Progenitor cell of endocrine pancreas (in vitro differentiated cells): ENCODE results near the gene CIC. TPM values are rescaled to one million over a fixed set of nuclear protein-coding genes. Genes with fewer than 3 reads are reported as not detected.

Source experiments
- DNase-seq: peaks from one replicate; pipeline ENCODE4 v3.0.0; 2021; ENCODE audit warnings: low spot score; ENCODE audit not compliant: unreplicated experiment
- H3K27ac Mint-ChIP-seq: 2 replicates; pipeline ENCODE4 v1.8.0; 2021; ENCODE audit warnings: mild to moderate bottlenecking, moderate library complexity, mixed read lengths
- H3K27me3 Mint-ChIP-seq: 2 replicates; pipeline ENCODE4 v1.8.0; 2021; ENCODE audit warnings: mixed read lengths
- H3K36me3 Mint-ChIP-seq: 2 replicates; pipeline ENCODE4 v1.8.0; 2022; ENCODE audit warnings: mixed read lengths; ENCODE audit not compliant: insufficient read depth
- H3K4me1 Mint-ChIP-seq: 2 replicates; pipeline ENCODE4 v1.8.0; 2021; ENCODE audit warnings: low read depth, mixed read lengths
- H3K4me3 Mint-ChIP-seq: 2 replicates; pipeline ENCODE4 v1.8.0; 2021; ENCODE audit warnings: low read depth, mild to moderate bottlenecking, moderate library complexity, mixed read lengths
- H3K9me3 Mint-ChIP-seq: 2 replicates; pipeline ENCODE4 v1.8.0; 2021; ENCODE audit warnings: low read depth, mixed read lengths
- CTCF ChIP-seq: fragments of 200-600 bp; sonication (generic); IDR thresholded peaks from one replicate; pipeline ENCODE4 v1.5.0; 2021; ENCODE audit warnings: antibody characterized with exemption, mild to moderate bottlenecking; ENCODE audit not compliant: unreplicated experiment
- total RNA-seq: library from RNA; stranded (reverse); gene quantifications from 2 replicates; pipeline ENCODE4 v1.2.1, GENCODE V29; 2021

Gene CIC
- total RNA-seq, 1 donor from 2014 or later: 86.0 TPM

GRCh38 chr19:42301646-42302203 is 32.7 kb downstream of the CIC start, which contains the start of gene PRR19:
Gene PRR19, plus strand, starts transcription at chr19:42302132. Its CDS starts 7,453 bp downstream, at chr19:42309585.
- DNase-seq: no peak

GRCh38 chr19:42303101-42303464 is 34.0 kb downstream of the CIC start:
- Mint-ChIP-seq H3K27me3 (no peaks in the 10 kb centered on the region), H3K9me3 (no peaks in the 10 kb centered on the region), H3K4me3 (peak overlapping the region; percentile 96), H3K36me3 (peaks cover 3% of the 10 kb centered on the region), H3K4me1 (peaks cover 16% of the 10 kb centered on the region), H3K27ac (peak overlapping the region; percentile 95)
- DNase-seq: no peak
- no peak for TF ChIP-seq CTCF

More at GRCh38 chr19:42301646-42302203, 32.7 kb downstream of the CIC start, which contains the start of gene PRR19:
- Mint-ChIP-seq H3K4me1 (peaks cover 16% of the 10 kb centered on the region), H3K27me3 (no peaks in the 10 kb centered on the region), H3K36me3 (peaks cover 4% of the 10 kb centered on the region), H3K27ac (peak within 1 kb of the TSS; percentile 95), H3K9me3 (no peaks in the 10 kb centered on the region), H3K4me3 (peak within 1 kb of the TSS; percentile 96)
- no peak for TF ChIP-seq CTCF

- no peak for DNase-seq
- Mint-ChIP-seq H3K36me3 (peaks cover 3% of the 10 kb centered on the region), H3K9me3 (no peaks in the 10 kb centered on the region), H3K27me3 (no peaks in the 10 kb centered on the region), H3K4me1 (peaks cover 16% of the 10 kb centered on the region), H3K4me3 (no peak overlapping the region), H3K27ac (peak overlapping the region; percentile 95)
- TF ChIP-seq CTCF: no peak
Measured at GRCh38 chr19:42303876-42304275, 34.8 kb downstream of the CIC start.

- Mint-ChIP-seq H3K36me3 (no peaks in the 10 kb centered on the region), H3K27me3 (peaks cover 6% of the 10 kb centered on the region), H3K9me3 (no peaks in the 10 kb centered on the region), H3K4me3 (no peak overlapping the region), H3K4me1 (peaks cover 10% of the 10 kb centered on the region), H3K27ac (no peak overlapping the region)
- no peak for TF ChIP-seq CTCF
- DNase-seq: no peak
Measured at GRCh38 chr19:42306646-42307045, 37.6 kb downstream of the CIC start.

GRCh38 chr19:42309686-42310085 is 40.6 kb downstream of the CIC start:
- H3K36me3 Mint-ChIP-seq: no peaks in the 10 kb centered on the region
- H3K4me3 Mint-ChIP-seq: no peak overlapping the region
- peaks cover 30% of the 10 kb centered on the region for H3K27me3 Mint-ChIP-seq
- TF ChIP-seq CTCF: no peak
- no peaks in the 10 kb centered on the region for H3K9me3 Mint-ChIP-seq
- DNase-seq: no peak
- peaks cover 3% of the 10 kb centered on the region for H3K4me1 Mint-ChIP-seq
- H3K27ac Mint-ChIP-seq: no peak overlapping the region
